GM19452 (cell line): ENCODE measurements around the gene RBM26.
"Not testable (repeated sequence)": the region's sequence is repeated elsewhere in the genome, so short reads cannot be mapped to it uniquely, and the experiment has no call there.

Experiments used
- ATAC-seq: cut with Tn5 transposase; IDR thresholded peaks from one replicate; pipeline ENCODE4 v1.9.1; 2021; ENCODE audit not compliant: unreplicated experiment

RBM26 gene

GRCh38 chr13:79282508-79282907, 123.5 kb downstream of the RBM26 start:
- no peak for ATAC-seq

GRCh38 chr13:79281339-79281747, 124.7 kb downstream of the RBM26 start:
- no peak for ATAC-seq

- ATAC-seq = not testable (repeated sequence)
Observed at GRCh38 chr13:79279735-79280134, 126.3 kb downstream of the RBM26 start.

GRCh38 chr13:79273045-79273444, 133.0 kb downstream of the RBM26 start:
- ATAC-seq = no peak

GRCh38 chr13:79271616-79272015, 134.4 kb downstream of the RBM26 start:
- ATAC-seq = no peak

GRCh38 chr13:79270859-79271258, 135.2 kb downstream of the RBM26 start:
- ATAC-seq = no peak
